Naive thymus-derived CD4-positive, alpha-beta T cell (primary cell): ENCODE results near the gene KAZN. TPM values are rescaled to one million over a fixed set of nuclear protein-coding genes. Genes with fewer than 3 reads are reported as not detected.

Experiments used
- ATAC-seq: fragments of 150-1000 bp; cut with Tn5 transposase; 2 replicates; pipeline ENCODE4 v1.10.0; 2021; ENCODE audit warnings: mild to moderate bottlenecking, moderate library complexity
- CTCF ChIA-PET: fragments of 350-600 bp; sonication (Branson Sonifier 250); formaldehyde crosslinking; loops from one replicate; lab custom pipeline; 2021; ENCODE audit warnings: antibody characterized with exemption; lab: Charles Lee
- POLR2A ChIA-PET: fragments of 350-600 bp; sonication (Branson Sonifier 250); formaldehyde crosslinking; loops from one replicate; lab custom pipeline; 2021; ENCODE audit warnings: antibody characterized with exemption, inconsistent platforms; lab: Charles Lee
- DNase-seq, 9 donors: peaks; one replicate each; pipeline versions ENCODE4 v3.0.0 to v3.0.0-alpha.2; 2020 to 2022; ENCODE audit warnings: mixed read lengths in 1 of 9
- H3K27ac ChIP-seq: one replicate; pipeline ENCODE4 v1.7.0; 2013; ENCODE audit warnings: mild to moderate bottlenecking, low read depth, low read length, moderate library complexity
- H3K27me3 ChIP-seq, 2 donors: one replicate each; pipeline ENCODE4 v1.7.0; 2013; ENCODE audit warnings: low read length in 2 of 2, mild to moderate bottlenecking in 2 of 2, moderate library complexity in 2 of 2; ENCODE audit not compliant: control insufficient read depth in 2 of 2, insufficient read depth in 2 of 2
- H3K36me3 ChIP-seq, 3 experiments: 1 replicate in 2 of 3; 2 replicates in 1 of 3; pipeline ENCODE4 v1.7.0; 2013; ENCODE audit warnings: low read length in 3 of 3, mild to moderate bottlenecking in 3 of 3, moderate library complexity in 1 of 3; ENCODE audit not compliant: insufficient read depth in 3 of 3, control insufficient read depth in 2 of 3
- H3K4me1 ChIP-seq, 2 donors: one replicate each; pipeline ENCODE4 v1.7.0; 2013; ENCODE audit warnings: low read length in 2 of 2, mild to moderate bottlenecking in 2 of 2, moderate library complexity in 1 of 2; ENCODE audit not compliant: control insufficient read depth in 2 of 2, insufficient read depth in 2 of 2
- H3K4me3 ChIP-seq: 2 replicates; pipeline ENCODE4 v1.7.0; 2013; ENCODE audit warnings: mild to moderate bottlenecking, low read length
- H3K9me3 ChIP-seq, 3 experiments: 1 replicate in 2 of 3; 2 replicates in 1 of 3; pipeline ENCODE4 v1.7.0; 2013; ENCODE audit warnings: low read length in 3 of 3; ENCODE audit not compliant: control insufficient read depth in 2 of 3
- H3K27ac Mint-ChIP-seq, 9 donors: one replicate each; pipeline ENCODE4 v1.8.0; 2020 to 2022; ENCODE audit warnings: mixed read lengths in 9 of 9, mild to moderate bottlenecking in 8 of 9, moderate library complexity in 5 of 9, inconsistent platforms in 2 of 9
- H3K27me3 Mint-ChIP-seq, 5 donors: one replicate each; pipeline ENCODE4 v1.8.0; 2021 to 2022; ENCODE audit warnings: mixed read lengths in 5 of 5, mild to moderate bottlenecking in 1 of 5
- H3K36me3 Mint-ChIP-seq, 5 donors: one replicate each; pipeline ENCODE4 v1.8.0; 2020 to 2022; ENCODE audit warnings: mixed read lengths in 5 of 5, mild to moderate bottlenecking in 3 of 5, inconsistent platforms in 1 of 5
- H3K4me1 Mint-ChIP-seq, 7 donors: one replicate each; pipeline ENCODE4 v1.8.0; 2020 to 2022; ENCODE audit warnings: mixed read lengths in 7 of 7, mild to moderate bottlenecking in 3 of 7, inconsistent platforms in 1 of 7
- H3K4me3 Mint-ChIP-seq, 10 donors: one replicate each; pipeline ENCODE4 v1.8.0; 2020 to 2022; ENCODE audit warnings: mild to moderate bottlenecking in 10 of 10, mixed read lengths in 10 of 10, moderate library complexity in 6 of 10, inconsistent platforms in 2 of 10
- H3K9me3 Mint-ChIP-seq, 11 donors: one replicate each; pipeline ENCODE4 v1.8.0; 2020 to 2022; ENCODE audit warnings: mixed read lengths in 11 of 11, mild to moderate bottlenecking in 4 of 11, inconsistent platforms in 1 of 11, moderate library complexity in 1 of 11
- intact Hi-C, 2 donors: fragments of 100-400 bp; cut with micrococcal nuclease; formaldehyde crosslinking; loops; one replicate each; pipeline ENCODE4 v1.15.1; 2023
- polyA plus RNA-seq, 2 donors: library from polyadenylated mRNA; unstranded; fragments of 300-500 nt; fragmentation: Illumina TruSeq; gene quantifications; one replicate each; pipeline ENCODE4 v1.2.3, GENCODE V29; 2021
- total RNA-seq, 6 experiments: library from RNA in 5 of 6; stranded (reverse) in 5 of 6; gene quantifications; 1 replicate in 5 of 6; 2 replicates in 1 of 6; pipeline ENCODE4 v1.2.3 and lab custom pipeline; 2021 to 2026

The KAZN gene
- total and polyA plus RNA-seq, 7 experiments from 2014 or later = 0.08 to 0.87 (median 0.30) TPM

DNA sequence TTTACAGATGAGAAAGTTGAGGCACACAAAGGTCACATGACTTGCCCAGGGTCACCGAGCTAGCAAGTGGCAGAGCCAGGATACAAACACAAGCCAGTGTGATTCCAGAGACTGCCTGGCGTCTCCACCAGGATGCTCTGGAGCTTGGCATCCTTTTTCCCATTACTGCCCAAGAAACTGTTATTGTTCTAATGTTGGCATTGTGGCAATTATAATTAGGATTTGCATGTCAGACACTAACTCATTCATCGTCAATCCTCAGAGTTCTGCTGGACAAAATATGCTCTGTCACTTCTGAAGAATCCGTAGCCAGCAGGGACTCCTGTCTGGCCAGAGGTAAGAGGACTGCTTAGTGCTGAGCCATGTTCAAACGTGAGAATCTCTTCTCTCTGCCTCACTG, 8.8 kb downstream of the KAZN start:
- Mint-ChIP-seq H3K36me3 (no peaks in the 10 kb centered on the region), H3K4me1 (no peaks in the 10 kb centered on the region), H3K27me3 (peaks cover under 1 to 47% (median 37%) of the 10 kb centered on the region in 5 donors), H3K27ac (no peak overlapping the region), H3K4me3 (no peak overlapping the region), H3K9me3 (no peaks in the 10 kb centered on the region)
- Histone ChIP-seq H3K27me3 (no peaks in the 10 kb centered on the region), H3K27ac (no peak overlapping the region), H3K4me1 (no peaks in the 10 kb centered on the region), H3K36me3 (no peaks in the 10 kb centered on the region), H3K9me3 (no peaks in the 10 kb centered on the region), H3K4me3 (no peak overlapping the region)
- intact Hi-C loops = no loop called here
- ChIA-PET POLR2A (no interaction called here), CTCF (no interaction called here)
- DNase-seq (no peak), ATAC-seq (no peak)

DNA sequence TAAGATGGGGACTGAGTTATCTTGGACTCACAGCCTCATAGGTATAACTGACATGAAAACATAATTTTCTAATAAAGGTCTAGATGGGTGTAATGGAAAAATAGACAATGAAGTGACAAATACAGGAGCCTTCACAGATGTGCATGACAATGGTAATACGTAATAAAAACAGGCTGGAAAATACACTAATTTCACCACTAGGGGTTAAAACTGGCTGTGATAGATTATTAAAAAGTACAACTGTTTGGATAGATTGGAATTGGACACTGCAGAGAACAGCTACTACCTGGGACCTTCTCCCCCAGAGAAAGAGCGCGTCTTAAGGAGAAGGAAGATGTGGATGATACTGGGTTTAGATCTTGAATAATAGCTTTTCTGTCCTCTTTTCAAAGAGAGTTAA, 9.8 kb downstream of the KAZN start:
- no peaks in the 10 kb centered on the region for H3K9me3 Mint-ChIP-seq
- Histone ChIP-seq H3K9me3 (no peaks in the 10 kb centered on the region), H3K27ac (no peak overlapping the region), H3K36me3 (no peaks in the 10 kb centered on the region), H3K4me1 (no peaks in the 10 kb centered on the region), H3K4me3 (no peak overlapping the region), H3K27me3 (no peaks in the 10 kb centered on the region)
- no peaks in the 10 kb centered on the region for H3K36me3 Mint-ChIP-seq
- intact Hi-C loops = no loop called here
- ATAC-seq = no peak
- ChIA-PET POLR2A (no interaction called here), CTCF (no interaction called here)
- H3K4me1 Mint-ChIP-seq = no peaks in the 10 kb centered on the region
- no peak overlapping the region for H3K27ac Mint-ChIP-seq
- no peak overlapping the region for H3K4me3 Mint-ChIP-seq
- peaks cover 0 to 55% (median 35%) of the 10 kb centered on the region in 5 donors for H3K27me3 Mint-ChIP-seq
- DNase-seq = no peak

DNA sequence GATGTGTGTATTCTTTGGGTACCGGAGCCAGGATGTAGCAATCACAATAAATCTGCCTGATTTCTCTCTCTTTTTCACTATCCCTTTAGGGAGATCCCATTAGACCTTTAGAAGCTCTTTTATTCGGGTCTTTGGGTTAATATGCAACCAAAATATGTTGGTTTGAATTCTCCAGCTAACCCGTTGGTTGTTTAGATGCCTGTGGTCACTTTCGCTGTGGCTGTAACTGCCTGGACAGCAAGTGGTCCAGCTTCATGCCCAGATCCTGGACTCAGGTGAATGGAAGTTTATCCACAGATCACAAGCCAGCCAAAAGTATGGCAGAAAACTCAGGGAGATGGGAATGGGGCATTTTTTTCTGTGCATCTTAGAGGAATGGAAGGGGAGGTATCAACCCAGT, 12.3 kb downstream of the KAZN start:
- H3K27me3 Mint-ChIP-seq = peaks cover 0 to 47% (median 13%) of the 10 kb centered on the region in 5 donors
- POLR2A ChIA-PET = no interaction called here
- H3K36me3 Mint-ChIP-seq = no peaks in the 10 kb centered on the region

DNA sequence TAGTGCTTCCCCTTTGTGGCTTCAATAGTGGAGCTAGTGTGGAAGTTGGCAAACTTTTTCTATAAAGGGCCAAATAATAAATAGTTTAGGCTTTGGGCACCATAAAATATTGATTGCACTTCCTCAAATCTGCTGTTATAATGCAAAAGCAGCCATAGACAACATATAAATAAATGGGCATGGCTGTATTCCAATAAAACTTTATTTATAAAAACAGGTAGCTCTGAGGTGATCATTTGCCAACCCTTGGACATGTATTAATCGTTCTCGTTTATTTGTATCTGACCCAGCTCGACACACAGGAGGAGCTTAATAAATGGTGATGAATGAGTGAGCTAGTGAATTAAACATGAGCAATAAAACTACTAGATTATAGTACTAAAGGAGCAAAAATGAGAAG, 13.3 kb downstream of the KAZN start:
- no peaks in the 10 kb centered on the region for H3K4me1 ChIP-seq
- peaks cover 0 to 47% (median 11%) of the 10 kb centered on the region in 5 donors for H3K27me3 Mint-ChIP-seq
- CTCF ChIA-PET = interaction anchor here (0.7 kb wide), 1 partner anchor 72 kb away, joined by 3 read pairs; no protein-coding TSS in a partner anchor
- DNase-seq = no peak
- no peak overlapping the region for H3K27ac ChIP-seq
- H3K4me3 ChIP-seq = no peak overlapping the region
- H3K4me3 Mint-ChIP-seq = no peak overlapping the region
- peaks cover 0 to 2% (median 0%) of the 10 kb centered on the region in 11 donors for H3K9me3 Mint-ChIP-seq
- H3K27me3 ChIP-seq = no peaks in the 10 kb centered on the region
- H3K4me1 Mint-ChIP-seq = no peaks in the 10 kb centered on the region
- no peaks in the 10 kb centered on the region for H3K36me3 Mint-ChIP-seq
- no peak for ATAC-seq
- H3K36me3 ChIP-seq = no peaks in the 10 kb centered on the region
- H3K27ac Mint-ChIP-seq = no peak overlapping the region
- POLR2A ChIA-PET = no interaction called here
- intact Hi-C loops = no loop called here
- no peaks in the 10 kb centered on the region for H3K9me3 ChIP-seq

More for the DNA sequence above, 12.3 kb downstream of the KAZN start:
- ATAC-seq (no peak), DNase-seq (no peak)
- intact Hi-C loops = no loop called here
- Mint-ChIP-seq H3K9me3 (peaks cover 0 to under 1% (median 0%) of the 10 kb centered on the region in 11 donors), H3K27ac (no peak overlapping the region), H3K4me3 (no peak overlapping the region), H3K4me1 (no peaks in the 10 kb centered on the region)
- Histone ChIP-seq H3K27ac (no peak overlapping the region), H3K4me3 (no peak overlapping the region), H3K9me3 (no peaks in the 10 kb centered on the region), H3K27me3 (no peaks in the 10 kb centered on the region), H3K36me3 (no peaks in the 10 kb centered on the region), H3K4me1 (no peaks in the 10 kb centered on the region)
- CTCF ChIA-PET = no interaction called here

DNA sequence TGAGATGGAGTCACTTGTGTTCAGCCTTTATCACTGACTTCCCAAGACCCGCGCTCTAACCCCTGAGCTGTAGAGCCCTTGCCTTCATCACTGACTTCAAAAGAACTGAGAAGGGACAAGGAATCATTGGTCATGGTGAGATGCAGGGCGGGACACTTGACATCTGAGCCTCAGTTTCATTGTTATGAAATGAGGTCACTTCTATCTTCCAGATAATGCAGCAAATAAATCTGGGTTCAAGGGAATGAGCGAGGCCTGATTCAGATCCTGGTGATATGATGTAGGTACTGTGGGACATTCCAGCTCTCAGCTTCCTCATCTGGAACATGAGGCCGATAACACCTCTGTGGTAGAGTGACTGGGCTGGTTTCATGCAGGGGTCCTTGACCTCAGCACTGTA, 13.8 kb downstream of the KAZN start:
- no peak overlapping the region for H3K4me3 ChIP-seq
- DNase-seq (no peak), ATAC-seq (no peak)
- H3K27me3 ChIP-seq = no peaks in the 10 kb centered on the region
- H3K36me3 Mint-ChIP-seq = no peaks in the 10 kb centered on the region
- no peaks in the 10 kb centered on the region for H3K4me1 ChIP-seq
- CTCF ChIA-PET = no interaction called here
- intact Hi-C loops = no loop called here
- H3K27me3 Mint-ChIP-seq = peaks cover 0 to 47% (median 11%) of the 10 kb centered on the region in 5 donors
- H3K9me3 ChIP-seq = no peaks in the 10 kb centered on the region
- H3K27ac ChIP-seq = no peak overlapping the region
- POLR2A ChIA-PET = no interaction called here
- H3K4me3 Mint-ChIP-seq = no peak overlapping the region
- H3K4me1 Mint-ChIP-seq = no peaks in the 10 kb centered on the region
- H3K9me3 Mint-ChIP-seq = peaks cover 0 to 4% (median 0%) of the 10 kb centered on the region in 11 donors
- H3K36me3 ChIP-seq = no peaks in the 10 kb centered on the region
- no peak overlapping the region for H3K27ac Mint-ChIP-seq

DNA sequence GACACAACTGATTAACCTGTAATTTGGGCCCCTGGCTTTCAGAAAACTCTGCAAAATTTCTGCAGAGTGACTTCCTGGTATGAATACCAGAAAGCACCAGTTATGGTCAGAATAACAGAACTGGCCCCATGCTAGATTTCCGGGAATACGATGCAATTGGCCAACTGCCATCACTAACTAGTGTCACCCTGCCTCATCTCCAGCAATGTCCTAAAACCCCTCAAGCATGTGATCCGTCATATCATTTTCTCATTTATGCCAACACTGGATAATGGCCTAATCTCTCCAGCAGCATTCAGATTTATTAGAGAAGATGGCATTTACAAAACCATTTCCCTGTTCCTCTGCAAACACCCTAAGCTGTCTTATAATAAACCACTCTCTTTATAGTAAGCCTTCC, 15.4 kb downstream of the KAZN start:
- Mint-ChIP-seq H3K27me3 (peaks cover 0 to 36% (median 6%) of the 10 kb centered on the region in 5 donors), H3K36me3 (no peaks in the 10 kb centered on the region), H3K4me1 (no peaks in the 10 kb centered on the region), H3K4me3 (no peak overlapping the region), H3K27ac (no peak overlapping the region), H3K9me3 (peaks cover 0 to 17% (median 3%) of the 10 kb centered on the region in 11 donors)
- no peak for ATAC-seq
- H3K27ac ChIP-seq = no peak overlapping the region
- no peaks in the 10 kb centered on the region for H3K36me3 ChIP-seq
- H3K27me3 ChIP-seq = no peaks in the 10 kb centered on the region
- DNase-seq = no peak
- POLR2A ChIA-PET = no interaction called here
- intact Hi-C loops = no loop called here
- H3K9me3 ChIP-seq = no peaks in the 10 kb centered on the region
- CTCF ChIA-PET = no interaction called here
- no peak overlapping the region for H3K4me3 ChIP-seq
- no peaks in the 10 kb centered on the region for H3K4me1 ChIP-seq

DNA sequence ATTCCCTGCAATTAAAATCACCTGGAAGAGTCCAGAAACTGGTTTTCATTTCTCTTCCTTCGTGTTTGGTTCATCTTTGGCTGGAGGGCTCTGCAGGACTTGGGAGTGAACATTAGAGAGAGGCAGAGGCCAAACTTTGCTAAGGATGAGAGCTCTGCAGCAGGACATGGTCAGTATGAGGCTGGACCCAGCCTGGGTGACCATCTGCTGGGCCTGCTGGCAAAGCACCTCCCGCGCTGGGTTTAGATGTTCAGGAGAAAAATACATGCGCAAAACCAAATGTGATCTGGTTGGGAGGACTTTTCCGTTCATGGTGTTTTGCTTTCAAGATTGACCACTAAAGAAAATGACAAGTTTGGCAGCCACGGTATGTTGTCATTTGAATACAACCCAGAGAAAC, 15.9 kb downstream of the KAZN start:
- Histone ChIP-seq H3K27ac (no peak overlapping the region), H3K36me3 (no peaks in the 10 kb centered on the region), H3K4me3 (no peak overlapping the region), H3K27me3 (no peaks in the 10 kb centered on the region), H3K4me1 (no peaks in the 10 kb centered on the region), H3K9me3 (no peaks in the 10 kb centered on the region)
- Mint-ChIP-seq H3K4me3 (no peak overlapping the region), H3K36me3 (no peaks in the 10 kb centered on the region), H3K27ac (no peak overlapping the region), H3K27me3 (peaks cover 0 to 35% (median 6%) of the 10 kb centered on the region in 5 donors), H3K4me1 (no peaks in the 10 kb centered on the region), H3K9me3 (peaks cover 0 to 20% (median 4%) of the 10 kb centered on the region in 11 donors)
- ChIA-PET CTCF (no interaction called here), POLR2A (no interaction called here)
- ATAC-seq (no peak), DNase-seq (no peak)
- intact Hi-C loops = no loop called here
